Measurements from ENCODE around the gene RPE65.
"Not testable (repeated sequence)": the region's sequence is repeated elsewhere in the genome, so short reads cannot be mapped to it uniquely, and the experiment has no call there.

RPE65 gene
- total RNA-seq: 0 reads per million in 3 donors

DNA sequence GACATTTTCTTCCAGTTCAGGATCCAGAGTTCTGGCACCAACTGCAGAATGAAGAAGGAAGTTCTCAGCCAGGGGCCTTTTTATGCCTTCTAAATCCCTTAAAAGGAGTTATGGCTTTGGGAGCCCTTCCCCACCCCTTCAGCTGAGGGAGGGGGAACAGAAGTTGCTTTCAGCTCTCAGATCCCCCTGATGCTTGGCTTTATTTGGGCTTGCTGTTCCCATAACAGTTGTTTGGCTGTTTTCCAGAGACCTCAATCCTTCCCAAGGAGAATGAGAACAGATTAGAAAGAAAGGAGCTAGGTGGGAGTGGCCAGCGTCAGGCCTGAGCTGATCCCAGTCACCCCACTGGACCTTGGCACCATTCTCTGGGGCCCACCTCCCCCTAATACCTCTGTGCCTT is at the start of gene RPE65:
Gene RPE65 (minus strand): TSS at position 54 of the 400 bp plus-strand sequence. CDS start 49 bp downstream, at position 5.
- H3K4me1 ChIP-seq (ENCODE audit: control insufficient read depth, insufficient read depth, low read length, poor library complexity, severe bottlenecking): no peaks in the 10 kb centered on the region
- H3K27ac ChIP-seq (ENCODE audit: insufficient read depth, low read length, poor library complexity, severe bottlenecking): no peak within 1 kb of the TSS
- no peak within 1 kb of the TSS for H3K4me3 ChIP-seq (ENCODE audit: insufficient read depth, low read depth, low read length, poor library complexity, severe bottlenecking)
- no peaks in the 10 kb centered on the region for H3K27me3 ChIP-seq (replicated peaks; ENCODE audit: control insufficient read depth, insufficient read depth, low read length, poor library complexity, severe bottlenecking)
- H3K9me3 ChIP-seq (ENCODE audit: control insufficient read depth, low read length): no peaks in the 10 kb centered on the region
- no peaks in the 10 kb centered on the region for H3K36me3 ChIP-seq (ENCODE audit: control insufficient read depth, insufficient read depth, low read length)
- DNase-seq: no peak

DNA sequence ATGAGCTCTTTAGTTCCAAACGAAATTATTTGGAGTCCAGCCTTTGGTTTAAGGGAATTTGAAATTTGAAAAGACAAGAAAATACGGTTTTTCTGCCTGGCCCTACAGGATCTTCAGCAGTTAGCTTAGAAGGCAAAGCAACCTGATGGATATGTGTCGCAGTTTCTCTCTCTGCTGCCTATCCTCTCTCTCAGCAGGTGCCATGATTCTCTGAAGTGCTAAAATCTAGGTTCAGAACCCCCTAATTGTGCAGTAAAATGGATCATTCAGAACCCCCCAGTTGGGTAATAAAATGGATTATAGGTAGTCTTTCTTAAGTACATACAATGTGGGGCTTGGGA is 47.6 kb upstream of the RPE65 start:
- peak overlapping the region; percentile 77 for H3K4me3 ChIP-seq (ENCODE audit: insufficient read depth, low read depth, low read length, poor library complexity, severe bottlenecking)
- peaks cover 8% of the 10 kb centered on the region for H3K4me1 ChIP-seq (ENCODE audit: control insufficient read depth, insufficient read depth, low read length, poor library complexity, severe bottlenecking)
- H3K27me3 ChIP-seq (replicated peaks; ENCODE audit: control insufficient read depth, insufficient read depth, low read length, poor library complexity, severe bottlenecking): no peaks in the 10 kb centered on the region
- H3K36me3 ChIP-seq (ENCODE audit: control insufficient read depth, insufficient read depth, low read length): no peaks in the 10 kb centered on the region
- H3K27ac ChIP-seq (ENCODE audit: insufficient read depth, low read length, poor library complexity, severe bottlenecking): no peak overlapping the region
- DNase-seq: no peak
- no peaks in the 10 kb centered on the region for H3K9me3 ChIP-seq (ENCODE audit: control insufficient read depth, low read length)

DNA sequence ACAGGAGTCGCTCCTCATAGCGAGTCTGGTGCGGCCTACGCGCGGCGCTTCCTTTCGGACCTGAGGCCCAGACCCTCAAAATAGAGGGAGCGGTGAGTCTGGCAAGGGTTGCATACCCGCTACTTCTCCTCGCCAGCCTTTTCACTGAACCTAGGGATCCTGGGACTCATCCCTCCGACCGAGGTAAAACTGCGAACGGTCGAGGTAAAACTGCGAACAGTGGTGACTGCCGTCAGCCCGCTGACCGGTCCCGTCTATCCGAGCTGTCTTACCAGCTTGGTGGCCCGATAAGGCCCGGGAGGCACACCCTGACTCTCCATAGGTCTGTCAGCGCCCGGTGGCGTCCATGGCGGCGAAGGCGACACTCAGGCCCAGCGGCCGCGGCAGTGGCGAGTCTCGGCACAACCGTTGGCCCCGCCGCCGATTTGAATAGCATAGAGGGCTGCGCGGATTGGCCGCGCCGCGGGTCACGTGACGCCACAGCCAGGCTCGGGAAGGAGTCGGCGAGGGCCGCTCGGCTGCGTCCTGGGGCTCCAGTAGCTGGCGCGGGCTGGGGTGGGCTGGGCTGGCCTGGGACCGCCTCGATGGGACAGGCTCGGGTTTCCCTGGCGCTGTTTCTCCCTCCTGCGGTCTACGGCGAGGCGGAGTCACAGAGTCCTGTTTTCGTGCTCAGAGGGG is 47.1 kb upstream of the RPE65 start, which contains the start of gene DEPDC1:
Gene DEPDC1 (minus strand): TSS at position 403 of the 678 bp plus-strand sequence. CDS start 83 bp downstream, at position 320.
- Histone ChIP-seq H3K27me3 (replicated peaks; ENCODE audit: control insufficient read depth, insufficient read depth, low read length, poor library complexity, severe bottlenecking) (no peaks in the 10 kb centered on the region), H3K9me3 (ENCODE audit: control insufficient read depth, low read length) (no peaks in the 10 kb centered on the region), H3K36me3 (ENCODE audit: control insufficient read depth, insufficient read depth, low read length) (no peaks in the 10 kb centered on the region)

DNA sequence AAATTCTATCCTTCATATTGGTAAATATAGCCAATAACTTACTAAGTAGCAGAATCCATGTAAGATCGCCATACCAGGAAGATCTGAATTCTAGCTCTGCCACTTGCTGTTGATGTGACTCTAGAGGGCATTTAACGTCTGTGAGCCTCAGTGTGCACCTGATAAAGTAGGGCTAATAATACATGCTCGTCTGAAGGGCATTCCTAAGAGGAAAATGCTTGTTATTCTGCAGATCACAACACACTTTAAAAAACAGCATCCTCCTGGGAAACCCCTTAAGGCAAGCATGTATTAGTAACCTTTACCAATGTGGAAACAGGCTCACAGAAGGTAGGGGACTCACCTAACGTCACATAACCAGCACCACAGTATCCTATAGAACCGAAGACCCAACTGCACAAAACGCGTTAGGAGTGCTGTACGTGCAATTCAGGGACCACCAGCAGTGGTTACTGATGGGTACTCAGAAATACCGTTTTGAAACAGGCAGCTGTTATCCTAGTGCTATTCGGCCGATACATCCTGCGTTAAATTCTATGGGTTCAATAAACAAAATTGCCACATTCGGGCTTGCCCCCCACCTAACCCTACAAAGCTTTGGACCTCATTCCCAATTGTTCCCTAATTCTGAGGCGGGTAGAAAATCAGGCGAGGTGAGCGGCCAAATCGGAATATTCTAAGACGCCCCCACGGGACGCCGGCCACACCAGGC is 46.4 kb upstream of the RPE65 start:
- H3K36me3 ChIP-seq (ENCODE audit: control insufficient read depth, insufficient read depth, low read length): no peaks in the 10 kb centered on the region
- H3K9me3 ChIP-seq (ENCODE audit: control insufficient read depth, low read length): no peaks in the 10 kb centered on the region
- H3K4me1 ChIP-seq (ENCODE audit: control insufficient read depth, insufficient read depth, low read length, poor library complexity, severe bottlenecking): peaks cover 8% of the 10 kb centered on the region
- H3K27ac ChIP-seq (ENCODE audit: insufficient read depth, low read length, poor library complexity, severe bottlenecking): no peak overlapping the region
- H3K27me3 ChIP-seq (replicated peaks; ENCODE audit: control insufficient read depth, insufficient read depth, low read length, poor library complexity, severe bottlenecking): no peaks in the 10 kb centered on the region
- peak overlapping the region; percentile 77 for H3K4me3 ChIP-seq (ENCODE audit: insufficient read depth, low read depth, low read length, poor library complexity, severe bottlenecking)
- DNase-seq: no peak

More for the DNA sequence above, 47.1 kb upstream of the RPE65 start, which contains the start of gene DEPDC1:
- DNase-seq: peak; percentile 53 to 73 (median 58)
- peak within 1 kb of the TSS; percentile 77 for H3K4me3 ChIP-seq (ENCODE audit: insufficient read depth, low read depth, low read length, poor library complexity, severe bottlenecking)
- peaks cover 8% of the 10 kb centered on the region for H3K4me1 ChIP-seq (ENCODE audit: control insufficient read depth, insufficient read depth, low read length, poor library complexity, severe bottlenecking)
- H3K27ac ChIP-seq (ENCODE audit: insufficient read depth, low read length, poor library complexity, severe bottlenecking): no peak within 1 kb of the TSS

DNA sequence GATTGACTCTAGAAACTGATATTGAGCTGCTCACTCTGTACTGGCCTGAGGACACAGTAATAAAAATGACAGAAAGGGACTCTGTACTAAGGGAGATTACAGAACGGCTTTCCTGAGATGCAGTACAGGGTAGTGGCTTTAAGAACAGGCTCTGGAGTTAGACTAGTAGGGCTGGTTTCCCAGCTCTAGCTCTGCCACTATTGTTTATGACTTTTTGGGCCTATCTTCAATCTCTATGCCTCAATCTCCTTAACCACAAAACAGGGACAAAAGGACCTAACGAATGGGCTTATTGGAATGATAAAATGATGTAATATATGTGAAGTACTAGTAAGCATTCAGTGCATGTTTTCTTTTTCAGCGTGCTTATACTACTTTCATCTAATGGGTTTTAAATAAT is 45.8 kb upstream of the RPE65 start:
- no peaks in the 10 kb centered on the region for H3K27me3 ChIP-seq (replicated peaks; ENCODE audit: control insufficient read depth, insufficient read depth, low read length, poor library complexity, severe bottlenecking)
- H3K4me1 ChIP-seq (ENCODE audit: control insufficient read depth, insufficient read depth, low read length, poor library complexity, severe bottlenecking): peaks cover 8% of the 10 kb centered on the region
- H3K9me3 ChIP-seq (ENCODE audit: control insufficient read depth, low read length): no peaks in the 10 kb centered on the region
- no peak overlapping the region for H3K27ac ChIP-seq (ENCODE audit: insufficient read depth, low read length, poor library complexity, severe bottlenecking)
- no peak for DNase-seq
- no peaks in the 10 kb centered on the region for H3K36me3 ChIP-seq (ENCODE audit: control insufficient read depth, insufficient read depth, low read length)
- no peak overlapping the region for H3K4me3 ChIP-seq (ENCODE audit: insufficient read depth, low read depth, low read length, poor library complexity, severe bottlenecking)

DNA sequence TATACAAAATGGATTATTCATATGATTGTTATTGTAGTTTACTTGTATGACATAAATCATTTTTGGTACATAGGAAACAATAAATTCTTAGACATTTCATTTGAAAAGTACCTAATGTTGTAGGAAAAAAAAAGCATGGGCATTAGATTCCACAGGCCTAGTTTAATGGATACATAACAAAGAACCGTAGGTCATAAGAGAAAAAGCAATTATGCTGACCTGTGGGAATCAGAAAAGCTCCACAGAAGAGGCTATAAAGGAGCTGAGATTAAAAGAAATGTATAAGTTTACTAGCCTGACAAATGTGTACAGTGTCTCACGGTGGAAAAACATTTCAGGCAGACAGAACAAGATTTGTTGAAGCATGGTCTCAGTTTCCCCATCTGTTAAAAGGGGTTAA is 43.4 kb upstream of the RPE65 start:
- H3K9me3 ChIP-seq (ENCODE audit: control insufficient read depth, low read length): no peaks in the 10 kb centered on the region
- no peak overlapping the region for H3K27ac ChIP-seq (ENCODE audit: insufficient read depth, low read length, poor library complexity, severe bottlenecking)
- H3K27me3 ChIP-seq (replicated peaks; ENCODE audit: control insufficient read depth, insufficient read depth, low read length, poor library complexity, severe bottlenecking): no peaks in the 10 kb centered on the region
- peaks cover 8% of the 10 kb centered on the region for H3K4me1 ChIP-seq (ENCODE audit: control insufficient read depth, insufficient read depth, low read length, poor library complexity, severe bottlenecking)
- H3K4me3 ChIP-seq (ENCODE audit: insufficient read depth, low read depth, low read length, poor library complexity, severe bottlenecking): no peak overlapping the region
- DNase-seq: no peak
- no peaks in the 10 kb centered on the region for H3K36me3 ChIP-seq (ENCODE audit: control insufficient read depth, insufficient read depth, low read length)

DNA sequence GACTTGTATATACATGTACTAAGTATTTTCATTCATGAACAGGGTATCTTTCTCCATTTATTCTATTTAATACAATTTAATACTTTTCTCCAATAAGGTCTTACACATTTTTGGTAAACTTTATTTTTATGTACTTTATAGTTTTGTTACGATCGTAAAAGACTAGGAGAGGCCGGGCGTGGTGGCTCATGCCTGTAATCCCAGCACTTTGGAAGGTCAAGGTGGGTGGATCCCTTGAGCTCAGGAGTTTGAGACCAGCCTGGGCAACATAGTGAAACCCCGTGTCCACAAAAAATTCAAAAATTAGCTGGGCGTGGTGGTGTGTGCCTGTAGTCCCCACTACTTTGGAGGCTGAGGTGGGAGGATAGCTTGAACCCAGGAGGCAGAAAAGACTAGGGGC is 42.5 kb upstream of the RPE65 start:
- not testable (repeated sequence) for H3K36me3 ChIP-seq (ENCODE audit: control insufficient read depth, insufficient read depth, low read length)

DNA sequence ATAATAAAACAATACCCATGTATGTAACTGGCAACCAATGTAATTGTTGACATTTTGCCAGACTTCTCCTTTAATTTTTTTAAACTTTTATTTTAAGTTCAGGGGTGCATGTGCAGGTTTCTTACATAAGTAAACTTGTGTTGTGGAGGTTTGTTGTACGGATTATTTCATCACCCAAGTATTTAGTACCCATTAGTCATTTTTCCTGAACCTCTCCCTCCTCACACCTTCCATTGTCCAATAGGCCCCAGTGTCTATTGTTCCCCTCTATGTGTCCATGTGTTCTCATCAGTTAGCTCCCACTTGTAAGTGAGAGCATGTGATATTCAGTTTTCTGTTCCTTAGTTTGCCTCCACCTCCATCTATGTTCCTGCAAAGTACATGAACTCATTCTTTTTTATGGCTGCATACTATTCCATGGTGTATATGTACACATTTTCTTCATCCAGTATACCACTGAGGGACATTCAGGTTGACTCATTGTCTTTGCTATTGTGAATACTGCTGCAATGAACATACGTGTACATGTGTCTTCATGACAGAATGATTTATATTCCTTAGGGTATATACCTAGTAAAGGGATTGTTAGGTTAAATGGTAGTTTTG is 40.4 kb upstream of the RPE65 start:
- H3K9me3 ChIP-seq (ENCODE audit: control insufficient read depth, low read length): no peaks in the 10 kb centered on the region
- no peak for DNase-seq
- no peaks in the 10 kb centered on the region for H3K36me3 ChIP-seq (ENCODE audit: control insufficient read depth, insufficient read depth, low read length)
- H3K27ac ChIP-seq (ENCODE audit: insufficient read depth, low read length, poor library complexity, severe bottlenecking): no peak overlapping the region
- H3K4me3 ChIP-seq (ENCODE audit: insufficient read depth, low read depth, low read length, poor library complexity, severe bottlenecking): no peak overlapping the region
- no peaks in the 10 kb centered on the region for H3K4me1 ChIP-seq (ENCODE audit: control insufficient read depth, insufficient read depth, low read length, poor library complexity, severe bottlenecking)
- no peaks in the 10 kb centered on the region for H3K27me3 ChIP-seq (replicated peaks; ENCODE audit: control insufficient read depth, insufficient read depth, low read length, poor library complexity, severe bottlenecking)

More for the DNA sequence above, 42.5 kb upstream of the RPE65 start:
- H3K9me3 ChIP-seq (ENCODE audit: control insufficient read depth, low read length); DNase-seq; H3K4me1 ChIP-seq (ENCODE audit: control insufficient read depth, insufficient read depth, low read length, poor library complexity, severe bottlenecking); H3K27ac ChIP-seq (ENCODE audit: insufficient read depth, low read length, poor library complexity, severe bottlenecking); H3K4me3 ChIP-seq (ENCODE audit: insufficient read depth, low read depth, low read length, poor library complexity, severe bottlenecking); H3K27me3 ChIP-seq (replicated peaks; ENCODE audit: control insufficient read depth, insufficient read depth, low read length, poor library complexity, severe bottlenecking): not testable (repeated sequence)

DNA sequence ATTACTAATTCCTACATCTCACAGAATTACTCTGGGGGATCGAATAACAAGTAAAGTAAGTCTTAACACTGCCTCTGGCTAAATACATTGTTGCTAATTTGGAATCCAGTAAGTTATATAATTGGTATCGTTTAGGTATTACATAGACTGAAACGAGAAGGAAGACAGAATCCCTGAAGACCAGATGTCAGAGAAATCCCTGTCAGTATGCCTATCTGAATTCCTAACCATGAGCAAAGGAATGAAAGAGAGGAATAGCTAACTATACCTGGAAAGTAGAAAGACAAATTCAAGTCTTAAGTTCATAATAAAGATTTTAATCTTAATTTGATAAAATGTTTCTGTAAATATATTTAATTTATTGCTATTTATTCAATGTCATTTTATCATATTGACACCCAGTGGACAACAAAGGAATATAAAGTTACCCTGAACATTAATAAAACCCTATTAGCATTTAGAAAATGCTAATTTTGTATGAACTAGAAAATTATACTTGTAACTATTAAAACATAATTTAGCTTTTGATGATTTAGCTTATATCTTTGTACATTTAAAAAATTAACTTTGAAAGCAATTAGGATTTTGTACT is 35.8 kb upstream of the RPE65 start:
- no peaks in the 10 kb centered on the region for H3K27me3 ChIP-seq (replicated peaks; ENCODE audit: control insufficient read depth, insufficient read depth, low read length, poor library complexity, severe bottlenecking)
- no peak overlapping the region for H3K4me3 ChIP-seq (ENCODE audit: insufficient read depth, low read depth, low read length, poor library complexity, severe bottlenecking)

DNA sequence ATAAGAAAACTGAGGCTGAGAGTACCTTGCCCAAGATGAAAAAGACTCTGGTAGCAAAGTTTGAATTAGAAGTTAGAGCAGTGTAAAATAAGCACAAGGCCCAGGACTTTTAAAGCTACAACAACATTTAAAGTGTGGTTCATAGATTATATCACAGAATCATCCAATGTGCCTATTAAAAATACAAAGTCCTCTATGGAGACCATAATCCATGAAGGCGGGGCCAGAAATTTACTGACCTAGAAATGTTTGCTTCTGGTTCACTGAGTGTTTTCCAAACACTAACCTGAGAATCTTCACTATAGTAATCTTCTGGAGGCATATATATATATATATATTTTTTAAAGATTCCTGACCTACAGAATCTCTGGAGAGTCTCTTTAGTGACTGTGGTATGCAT is 34.9 kb upstream of the RPE65 start:
- Histone ChIP-seq H3K27me3 (replicated peaks; ENCODE audit: control insufficient read depth, insufficient read depth, low read length, poor library complexity, severe bottlenecking) (no peaks in the 10 kb centered on the region), H3K4me3 (ENCODE audit: insufficient read depth, low read depth, low read length, poor library complexity, severe bottlenecking) (no peak overlapping the region), H3K27ac (ENCODE audit: insufficient read depth, low read length, poor library complexity, severe bottlenecking) (no peak overlapping the region), H3K36me3 (ENCODE audit: control insufficient read depth, insufficient read depth, low read length) (no peaks in the 10 kb centered on the region), H3K4me1 (ENCODE audit: control insufficient read depth, insufficient read depth, low read length, poor library complexity, severe bottlenecking) (no peaks in the 10 kb centered on the region), H3K9me3 (ENCODE audit: control insufficient read depth, low read length) (no peaks in the 10 kb centered on the region)
- no peak for DNase-seq

More for the DNA sequence above, 35.8 kb upstream of the RPE65 start:
- DNase-seq: no peak
- no peaks in the 10 kb centered on the region for H3K4me1 ChIP-seq (ENCODE audit: control insufficient read depth, insufficient read depth, low read length, poor library complexity, severe bottlenecking)
- no peak overlapping the region for H3K27ac ChIP-seq (ENCODE audit: insufficient read depth, low read length, poor library complexity, severe bottlenecking)
- no peaks in the 10 kb centered on the region for H3K36me3 ChIP-seq (ENCODE audit: control insufficient read depth, insufficient read depth, low read length)
- no peaks in the 10 kb centered on the region for H3K9me3 ChIP-seq (ENCODE audit: control insufficient read depth, low read length)

Data from effector memory CD4-positive, alpha-beta T cell (primary cell).